Measurements from ENCODE around the gene RASA2. TPM values are rescaled to one million over a fixed set of nuclear protein-coding genes. Genes with fewer than 3 reads are reported as not detected.

The RASA2 gene
- total and polyA plus RNA-seq, 2 of the 8 experiments (the other 6 are each of a cell fraction or from before 2014, with no cell fraction given): 3.5 to 15.9 TPM

DNA sequence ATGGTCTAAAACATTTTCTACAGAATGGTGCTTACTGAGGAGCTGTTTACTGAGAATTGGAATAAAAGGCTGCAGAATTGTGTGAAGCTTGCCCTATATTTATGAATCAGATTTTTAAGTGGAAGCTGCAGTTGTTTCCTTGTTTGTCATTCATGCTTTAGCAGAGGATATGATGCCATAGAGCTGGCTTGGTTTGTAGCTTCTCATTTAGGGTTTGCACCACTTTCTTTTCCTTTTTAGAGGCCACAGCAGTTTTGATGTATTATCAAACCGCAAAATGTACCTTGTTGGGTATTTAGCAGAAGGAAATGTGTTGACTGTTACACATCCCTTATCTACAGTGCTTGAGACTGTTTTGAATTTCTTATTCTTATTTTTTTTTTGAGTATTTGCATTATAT is 66.2 kb downstream of the RASA2 start:
- Histone ChIP-seq H3K56ac (replicated peaks; ENCODE audit: insufficient read length, low read depth, low read length) (no peak overlapping the region), H3K4me1 (replicated peaks in 1 of 4; ENCODE audit: control insufficient read depth in 3 of 4, insufficient read depth in 4 of 4, low read length in 3 of 4) (no peaks in the 10 kb centered on the region), H2BK120ac (replicated peaks; ENCODE audit: low read depth, low read length) (no peak overlapping the region), H4K91ac (replicated peaks; ENCODE audit: insufficient read length, low read length) (no peak overlapping the region), H2BK20ac (ENCODE audit: low read length) (no peak overlapping the region), H3K23ac (ENCODE audit: insufficient read length) (no peak overlapping the region), H2BK5ac (ENCODE audit: low read depth, low read length) (no peak overlapping the region), H2AFZ (ENCODE audit: low read length) (no peak overlapping the region), H3K23me2 (ENCODE audit: low read depth, low read length) (peaks cover 2% of the 10 kb centered on the region; the same call in 1 of the 2 replicates), H3K18ac (ENCODE audit: extremely low read depth, low read length) (no peak overlapping the region), H3K79me2 (ENCODE audit: control insufficient read depth in 1 of 2, insufficient read depth in 2 of 2, low read length in 2 of 2) (no peaks in the 10 kb centered on the region), H3K4ac (replicated peaks; ENCODE audit: insufficient read length, low read depth, low read length) (no peak overlapping the region), H3K27me3 (replicated peaks in 1 of 4; ENCODE audit: control insufficient read depth in 3 of 4, extremely low read depth in 1 of 4, insufficient read depth in 3 of 4, low read length in 3 of 4) (no peaks in the 10 kb centered on the region), H4K20me1 (replicated peaks in 1 of 2; ENCODE audit: control insufficient read depth in 1 of 2, insufficient read depth in 2 of 2, low read length in 2 of 2) (no peaks in the 10 kb centered on the region), H2BK15ac (ENCODE audit: low read length) (no peak overlapping the region), H4K8ac (ENCODE audit: extremely low read depth, insufficient read depth, low read length) (no peak overlapping the region), H3K9me3 (ENCODE audit: insufficient read depth in 2 of 2, low read depth in 1 of 2, low read length in 1 of 2) (no peaks in the 10 kb centered on the region; a peak in 1 of 4 replicates), H3K4me2 (ENCODE audit: insufficient read depth in 1 of 2, low read depth in 2 of 2, low read length in 2 of 2) (no peak overlapping the region), H3K27ac (ENCODE audit: low read depth, low read length) (no peak overlapping the region), H4K5ac (ENCODE audit: insufficient read length, low read depth, low read length) (no peak overlapping the region), H2AK5ac (ENCODE audit: low read depth, low read length) (no peak overlapping the region), H3K4me3 (ENCODE audit: extremely low read depth in 1 of 4, insufficient read depth in 2 of 4, low read depth in 3 of 4, low read length in 4 of 4) (no peak overlapping the region), H3K79me1 (ENCODE audit: low read depth, low read length) (no peaks in the 10 kb centered on the region), H3K36me3 (ENCODE audit: control insufficient read depth in 2 of 4, insufficient read depth in 4 of 4, low read length in 3 of 4) (peaks cover 0 to 6% (median 0%) of the 10 kb centered on the region in 4 experiments; a peak in 1 of 8 replicates), H3K9ac (replicated peaks in 1 of 4; ENCODE audit: extremely low read depth in 1 of 4, low read depth in 3 of 4, low read length in 3 of 4) (no peak overlapping the region), H3K14ac (ENCODE audit: insufficient read length) (no peak overlapping the region), H2BK12ac (ENCODE audit: low read depth, low read length) (no peak overlapping the region)
- no peak for FAIRE-seq
- no peak for TF ChIP-seq RBBP5 (IDR thresholded peaks at IDR 0.05; ENCODE audit: borderline replicate concordance, low read depth, low read length)
- no peak for TF ChIP-seq CTBP2 (IDR thresholded peaks at IDR 0.05; ENCODE audit: borderline replicate concordance, insufficient read depth, insufficient read length, low read length)
- TF ChIP-seq GTF2F1 (IDR thresholded peaks at IDR 0.05; ENCODE audit: borderline replicate concordance, low read depth, low read length): no peak
- no peak for TF ChIP-seq SP4 (IDR thresholded peaks at IDR 0.05; ENCODE audit: low read length)
- CTCF ChIA-PET (ENCODE audit: partially characterized antibody): interaction anchor here (0.8 to 20.7 kb wide), 3 partner anchors 8 to 95 kb away, joined by 3 to 291 read pairs (median 12); no protein-coding TSS in a partner anchor
- DNase-seq (ENCODE audit: low read depth in 1 of 2, low spot score in 2 of 2): no peak
- POLR2A ChIA-PET (ENCODE audit: partially characterized antibody): no interaction called here
- 94% methylated on average over 1 of the region's 1 CpG; no CpG with 5 or more reads in 1 of the 2 experiments for WGBS, 2 experiments (ENCODE audit: extremely low coverage in 1 of 2, insufficient coverage in 1 of 2, insufficient read length in 1 of 2, insufficient replicate concordance in 2 of 2, low coverage in 1 of 2, low lambda C conversion rate in 2 of 2, missing lambda C conversion rate in 1 of 2)

Measured in H1 (cell line).